Measurements from ENCODE around the gene TSPAN31.

Gene TSPAN31

DNA sequence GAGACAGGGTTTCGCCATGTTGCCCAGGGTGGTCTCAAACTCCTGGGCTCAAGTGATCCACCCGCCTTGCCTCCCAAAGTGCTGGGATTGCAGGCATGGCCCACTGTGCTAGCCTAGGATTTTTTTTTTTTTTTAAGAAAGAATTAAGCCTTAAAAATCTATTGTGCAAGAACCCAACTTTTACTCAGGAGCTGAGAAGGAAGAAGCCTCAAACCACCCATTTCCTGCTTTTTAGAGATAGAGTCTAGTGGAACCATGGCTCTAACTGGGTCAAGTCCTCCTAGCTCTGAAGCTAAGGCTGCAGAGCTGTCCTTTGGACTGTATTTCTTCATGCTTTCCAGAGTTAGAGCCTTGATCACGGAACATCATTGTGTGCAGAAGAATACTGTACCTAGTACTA is 36.4 kb downstream of the TSPAN31 start:
- no peak for TF ChIP-seq EZH2 (IDR thresholded peaks at IDR 0.05; ENCODE audit: borderline replicate concordance, low read length)
- TF ChIP-seq, protein P1, sequence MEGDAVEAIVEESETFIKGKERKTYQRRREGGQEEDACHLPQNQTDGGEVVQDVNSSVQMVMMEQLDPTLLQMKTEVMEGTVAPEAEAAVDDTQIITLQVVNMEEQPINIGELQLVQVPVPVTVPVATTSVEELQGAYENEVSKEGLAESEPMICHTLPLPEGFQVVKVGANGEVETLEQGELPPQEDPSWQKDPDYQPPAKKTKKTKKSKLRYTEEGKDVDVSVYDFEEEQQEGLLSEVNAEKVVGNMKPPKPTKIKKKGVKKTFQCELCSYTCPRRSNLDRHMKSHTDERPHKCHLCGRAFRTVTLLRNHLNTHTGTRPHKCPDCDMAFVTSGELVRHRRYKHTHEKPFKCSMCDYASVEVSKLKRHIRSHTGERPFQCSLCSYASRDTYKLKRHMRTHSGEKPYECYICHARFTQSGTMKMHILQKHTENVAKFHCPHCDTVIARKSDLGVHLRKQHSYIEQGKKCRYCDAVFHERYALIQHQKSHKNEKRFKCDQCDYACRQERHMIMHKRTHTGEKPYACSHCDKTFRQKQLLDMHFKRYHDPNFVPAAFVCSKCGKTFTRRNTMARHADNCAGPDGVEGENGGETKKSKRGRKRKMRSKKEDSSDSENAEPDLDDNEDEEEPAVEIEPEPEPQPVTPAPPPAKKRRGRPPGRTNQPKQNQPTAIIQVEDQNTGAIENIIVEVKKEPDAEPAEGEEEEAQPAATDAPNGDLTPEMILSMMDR (IDR thresholded peaks at IDR 0.05; ENCODE audit: low read length) = no peak
- H3K4me1 ChIP-seq (ENCODE audit: insufficient read depth, low read length, severe bottlenecking) = peaks cover 16% of the 10 kb centered on the region
- H3K4me2 ChIP-seq (ENCODE audit: low read length) = no peak overlapping the region
- no peaks in the 10 kb centered on the region for H3K9me2 ChIP-seq (ENCODE audit: low read depth, low read length)
- no peak overlapping the region for H3K27ac ChIP-seq (ENCODE audit: low read depth, low read length, poor library complexity, severe bottlenecking)
- peaks cover 12% of the 10 kb centered on the region for H3K79me2 ChIP-seq (ENCODE audit: insufficient read depth, low read length)
- no peaks in the 10 kb centered on the region for H3K27me3 ChIP-seq (ENCODE audit: insufficient read depth, low read length)
- H3K9me3 ChIP-seq (ENCODE audit: low read length) = no peaks in the 10 kb centered on the region
- H3K9ac ChIP-seq (ENCODE audit: low read length) = no peak overlapping the region
- no peak overlapping the region for H3K4me3 ChIP-seq (ENCODE audit: low read depth, low read length, poor library complexity, severe bottlenecking)
- no peaks in the 10 kb centered on the region for H4K20me1 ChIP-seq (ENCODE audit: insufficient read depth, low read length)
- H2AFZ ChIP-seq (ENCODE audit: low read length) = no peak overlapping the region
- no peaks in the 10 kb centered on the region for H3F3A ChIP-seq (ENCODE audit: insufficient read depth, low read length)
- peaks cover 11% of the 10 kb centered on the region for H3K36me3 ChIP-seq (ENCODE audit: insufficient read depth, low read length)

GRCh38 chr12:57781801-57782200 is 37.0 kb downstream of the TSPAN31 start:
- peaks cover 12% of the 10 kb centered on the region for H3K79me2 ChIP-seq (ENCODE audit: insufficient read depth, low read length)
- no peak for TF ChIP-seq EZH2 (IDR thresholded peaks at IDR 0.05; ENCODE audit: borderline replicate concordance, low read length)
- TF ChIP-seq, protein P1 (IDR thresholded peaks at IDR 0.05; ENCODE audit: low read length) = no peak
- no peaks in the 10 kb centered on the region for H3K27me3 ChIP-seq (ENCODE audit: insufficient read depth, low read length)
- no peak overlapping the region for H2AFZ ChIP-seq (ENCODE audit: low read length)
- H4K20me1 ChIP-seq (ENCODE audit: insufficient read depth, low read length) = no peaks in the 10 kb centered on the region
- no peaks in the 10 kb centered on the region for H3K9me2 ChIP-seq (ENCODE audit: low read depth, low read length)
- no peak overlapping the region for H3K27ac ChIP-seq (ENCODE audit: low read depth, low read length, poor library complexity, severe bottlenecking)
- H3K4me3 ChIP-seq (ENCODE audit: low read depth, low read length, poor library complexity, severe bottlenecking) = no peak overlapping the region
- no peak overlapping the region; the same call in 1 of the 2 replicates for H3K9ac ChIP-seq (ENCODE audit: low read length)
- H3K36me3 ChIP-seq (ENCODE audit: insufficient read depth, low read length) = peaks cover 16% of the 10 kb centered on the region
- H3K4me2 ChIP-seq (ENCODE audit: low read length) = no peak overlapping the region; the same call in 1 of the 2 replicates
- no peaks in the 10 kb centered on the region for H3K9me3 ChIP-seq (ENCODE audit: low read length)
- H3K4me1 ChIP-seq (ENCODE audit: insufficient read depth, low read length, severe bottlenecking) = peaks cover 16% of the 10 kb centered on the region
- H3F3A ChIP-seq (ENCODE audit: insufficient read depth, low read length) = no peaks in the 10 kb centered on the region

GRCh38 chr12:57782243-57782607 is 37.4 kb downstream of the TSPAN31 start:
- Histone ChIP-seq H3K9ac (ENCODE audit: low read length) (no peak overlapping the region; the same call in 1 of the 2 replicates), H3K9me3 (ENCODE audit: low read length) (no peaks in the 10 kb centered on the region), H3K79me2 (ENCODE audit: insufficient read depth, low read length) (peaks cover 12% of the 10 kb centered on the region), H3K4me3 (ENCODE audit: low read depth, low read length, poor library complexity, severe bottlenecking) (peak overlapping the region; percentile 94), H3F3A (ENCODE audit: insufficient read depth, low read length) (no peaks in the 10 kb centered on the region), H3K36me3 (ENCODE audit: insufficient read depth, low read length) (peaks cover 20% of the 10 kb centered on the region), H3K27me3 (ENCODE audit: insufficient read depth, low read length) (no peaks in the 10 kb centered on the region), H2AFZ (ENCODE audit: low read length) (no peak overlapping the region), H3K27ac (ENCODE audit: low read depth, low read length, poor library complexity, severe bottlenecking) (no peak overlapping the region), H4K20me1 (ENCODE audit: insufficient read depth, low read length) (no peaks in the 10 kb centered on the region), H3K9me2 (ENCODE audit: low read depth, low read length) (no peaks in the 10 kb centered on the region), H3K4me1 (ENCODE audit: insufficient read depth, low read length, severe bottlenecking) (peaks cover 16% of the 10 kb centered on the region), H3K4me2 (ENCODE audit: low read length) (peak overlapping the region; percentile 31; the same call in 1 of the 2 replicates)
- TF ChIP-seq, protein P1 (IDR thresholded peaks at IDR 0.05; ENCODE audit: low read length) = no peak
- TF ChIP-seq EZH2 (IDR thresholded peaks at IDR 0.05; ENCODE audit: borderline replicate concordance, low read length) = no peak
